IMR-90 (cell line): Measurements from ENCODE around the gene MYH11. TPM values are rescaled to one million over a fixed set of nuclear protein-coding genes. Genes with fewer than 3 reads are reported as not detected.

Experiments
- ATAC-seq: fragments of 200-7000 bp; cut with Tn5 transposase; 2 replicates; pipeline ENCODE4 v1.9.1; 2020; ENCODE audit warnings: low read depth, mild to moderate bottlenecking, moderate library complexity
- BruUV-seq: library from RNA; stranded (reverse); fragments of 400-500 nt; replicated peaks from 2 replicates; lab custom pipeline; 2021; lab: Mats Ljungman, UMichigan
- CTCF ChIA-PET: fragments of 300-600 bp; formaldehyde crosslinking; extraction: SDS; loops from one replicate; lab custom pipeline; 2021; ENCODE audit warnings: antibody characterized with exemption; lab: Yijun Ruan, JAX
- POLR2A ChIA-PET: fragments of 300-600 bp; sonication (Branson Sonifier 250); formaldehyde crosslinking; loops from one replicate; lab custom pipeline; 2022; ENCODE audit warnings: antibody characterized with exemption; ENCODE audit not compliant: unreplicated experiment; lab: Charles Lee
- DNase-seq: peaks from one replicate; pipeline ENCODE4 v3.0.0; 2013
- H2AFZ ChIP-seq: replicated peaks from 2 replicates; pipeline ENCODE3; 2013; ENCODE audit warnings: low read length, mild to moderate bottlenecking; ENCODE audit not compliant: poor library complexity
- H2AK5ac ChIP-seq: 2 replicates; pipeline ENCODE4 v1.6.1; 2013; ENCODE audit warnings: low read depth, low read length, inconsistent platforms
- H2AK9ac ChIP-seq: replicated peaks from 2 replicates; pipeline ENCODE3; 2013; ENCODE audit warnings: mild to moderate bottlenecking, low read depth, low read length, moderate library complexity; ENCODE audit not compliant: poor library complexity
- H2BK120ac ChIP-seq: 2 replicates; pipeline ENCODE4 v1.6.1; 2013; ENCODE audit warnings: low read depth, low read length, inconsistent platforms
- H2BK15ac ChIP-seq: 3 replicates; pipeline ENCODE4 v1.6.1; 2013; ENCODE audit warnings: low read depth, low read length, inconsistent platforms
- H2BK20ac ChIP-seq: 2 replicates; pipeline ENCODE4 v1.6.1; 2013; ENCODE audit warnings: low read depth, mild to moderate bottlenecking, inconsistent platforms, low read length, moderate library complexity
- H2BK5ac ChIP-seq: 2 replicates; pipeline ENCODE4 v1.6.1; 2013; ENCODE audit warnings: mild to moderate bottlenecking, low read depth, low read length, inconsistent platforms; ENCODE audit not compliant: poor library complexity, severe bottlenecking
- H3K14ac ChIP-seq: replicated peaks from 2 replicates; pipeline ENCODE4 v1.6.1; 2013; ENCODE audit warnings: low read depth, low read length, inconsistent platforms
- H3K18ac ChIP-seq: 2 replicates; pipeline ENCODE4 v1.6.1; 2013; ENCODE audit warnings: low read depth, low read length, control low read depth
- H3K23ac ChIP-seq: 2 replicates; pipeline ENCODE4 v1.6.1; 2013; ENCODE audit warnings: low read depth, low read length, inconsistent platforms
- H3K27ac ChIP-seq: 2 replicates; pipeline ENCODE4 v1.5.1; 2013; ENCODE audit warnings: mild to moderate bottlenecking, control low read depth, low read length; ENCODE audit not compliant: insufficient read depth
- H3K27me3 ChIP-seq: 2 replicates; pipeline ENCODE4 v1.6.1; 2013; ENCODE audit warnings: low read length; ENCODE audit not compliant: control insufficient read depth, insufficient read depth
- H3K36me3 ChIP-seq: 2 replicates; pipeline ENCODE4 v1.6.1; 2013; ENCODE audit warnings: low read length, mixed read lengths; ENCODE audit not compliant: control insufficient read depth, insufficient read depth
- H3K4ac ChIP-seq: 2 replicates; pipeline ENCODE4 v1.6.1; 2013; ENCODE audit warnings: low read depth, low read length, inconsistent platforms
- H3K4me1 ChIP-seq: 2 replicates; pipeline ENCODE4 v1.6.1; 2013; ENCODE audit warnings: low read length, mixed read lengths; ENCODE audit not compliant: control insufficient read depth, insufficient read depth
- H3K4me2 ChIP-seq: 2 replicates; pipeline ENCODE4 v1.6.1; 2013; ENCODE audit warnings: low read depth, mild to moderate bottlenecking, control low read depth, low read length, moderate library complexity
- H3K4me3 ChIP-seq: 2 replicates; pipeline ENCODE4 v1.5.1; 2013; ENCODE audit warnings: low read depth, mild to moderate bottlenecking, control low read depth, low read length, moderate library complexity; ENCODE audit not compliant: insufficient read depth
- H3K56ac ChIP-seq: 2 replicates; pipeline ENCODE4 v1.6.1; 2013; ENCODE audit warnings: low read length, inconsistent platforms; ENCODE audit not compliant: insufficient read depth; ENCODE audit errors: extremely low read depth
- H3K79me1 ChIP-seq, 2 experiments: 2 replicates each; pipeline ENCODE4 v1.6.1; 2013; ENCODE audit warnings: low read length in 2 of 2, inconsistent platforms in 1 of 2, low read depth in 1 of 2
- H3K9ac ChIP-seq: 2 replicates; pipeline ENCODE4 v1.6.1; 2013; ENCODE audit warnings: low read depth, low read length, control low read depth
- H3K9me1 ChIP-seq: 2 replicates; pipeline ENCODE4 v1.6.1; 2013; ENCODE audit warnings: low read length, inconsistent platforms; ENCODE audit not compliant: insufficient read depth
- H3K9me3 ChIP-seq: 2 replicates; pipeline ENCODE4 v1.6.1; 2013; ENCODE audit warnings: low read length; ENCODE audit not compliant: control insufficient read depth, insufficient read depth
- H4K20me1 ChIP-seq: 2 replicates; pipeline ENCODE4 v1.6.1; 2013; ENCODE audit warnings: low read length, inconsistent platforms; ENCODE audit not compliant: insufficient read depth
- H4K5ac ChIP-seq: 2 replicates; pipeline ENCODE4 v1.6.1; 2013; ENCODE audit warnings: mild to moderate bottlenecking, low read depth, low read length, control low read depth
- H4K8ac ChIP-seq, 2 experiments: 2 replicates each; pipeline ENCODE4 v1.6.1; 2013; ENCODE audit warnings: low read depth in 2 of 2, low read length in 2 of 2, control low read depth in 1 of 2, inconsistent platforms in 1 of 2
- H4K91ac ChIP-seq: 2 replicates; pipeline ENCODE4 v1.6.1; 2013; ENCODE audit warnings: low read depth, low read length, inconsistent platforms; ENCODE audit not compliant: insufficient read depth
- CEBPB ChIP-seq: IDR thresholded peaks from 2 replicates; pipeline ENCODE4 v1.6.1; 2012; ENCODE audit warnings: low read depth, low read length, improper control_type of control experiment
- CTCF ChIP-seq: conservative IDR thresholded peaks from 2 replicates; pipeline ENCODE4 v1.5.1; 2012; ENCODE audit warnings: mild to moderate bottlenecking, low read depth, low read length, improper control_type of control experiment
- MAFK ChIP-seq: IDR thresholded peaks from 2 replicates; pipeline ENCODE4 v1.6.1; 2012; ENCODE audit warnings: low read depth, low read length, improper control_type of control experiment
- POLR2A ChIP-seq: IDR thresholded peaks from 2 replicates; pipeline ENCODE4 v1.6.1; 2012; ENCODE audit warnings: mild to moderate bottlenecking, low read depth, low read length
- RAD21 ChIP-seq: IDR thresholded peaks from 2 replicates; pipeline ENCODE4 v1.6.1; 2012; ENCODE audit warnings: low read length, improper control_type of control experiment
- RCOR1 ChIP-seq: IDR thresholded peaks from 2 replicates; pipeline ENCODE4 v1.6.1; 2012; ENCODE audit warnings: mild to moderate bottlenecking, low read length, improper control_type of control experiment; ENCODE audit not compliant: insufficient replicate concordance
- SMC3 ChIP-seq: fragments of 150-350 bp; IDR thresholded peaks from 2 replicates; pipeline ENCODE4 v1.6.1; 2016; ENCODE audit warnings: low read depth, mild to moderate bottlenecking, antibody characterized with exemption, low read length, moderate library complexity
- WGBS, 2 experiments: methylation state at CpG; one replicate each; pipeline versions ENCODE4 v1.1.5 to v1.1.7; 2013; ENCODE audit warnings: missing lambda C conversion rate in 2 of 2; ENCODE audit not compliant: insufficient read length in 1 of 2; ENCODE audit errors: extremely low coverage in 2 of 2; 5-methylcytosine and 5-hydroxymethylcytosine counted together
- dilution Hi-C: fragments of 300-500 bp; cut with HindIII; formaldehyde crosslinking; loops from one replicate; pipeline ENCODE4 v1.14.3; 2018; ENCODE audit warnings: low sequenced_read_pairs; ENCODE audit not compliant: unreplicated experiment
- in situ Hi-C: fragments of 300-500 bp; cut with MboI; formaldehyde crosslinking; loops from 3 replicates; pipeline ENCODE4 v1.14.3; 2019; ENCODE audit warnings: low sequenced_read_pairs, inconsistent platforms, mixed read lengths
- intact Hi-C: fragments of 100-400 bp; cut with micrococcal nuclease; formaldehyde crosslinking; loops from 2 replicates; pipeline ENCODE4 v1.10.0; 2022
- polyA plus RNA-seq, 3 experiments: library from polyadenylated mRNA; depleted of rRNA; stranded (reverse); fragments of >200 nt; gene quantifications; 2 replicates each; pipeline ENCODE4 v1.2.3, GENCODE V29; 2012; ENCODE audit warnings: low replicate concordance in 1 of 3
- total RNA-seq: library from RNA; depleted of rRNA; stranded (reverse); fragments of >200 nt; gene quantifications from 2 replicates; pipeline ENCODE4 v1.2.3, GENCODE V29; 2012
- TF ChIP-seq, protein P1 (sequence below): fragments of 150-350 bp; IDR thresholded peaks from 2 replicates; pipeline ENCODE4 v1.6.1; 2017; ENCODE audit warnings: mild to moderate bottlenecking, antibody characterized with exemption, low read length, low read depth
- TF ChIP-seq, protein P2 (sequence below): fragments of 150-350 bp; IDR thresholded peaks from 2 replicates; pipeline ENCODE4 v1.6.1; 2016; ENCODE audit warnings: low read depth, mild to moderate bottlenecking, low read length, moderate library complexity, borderline replicate concordance

MYH11 gene
- total and polyA plus RNA-seq, 2 of the 4 experiments (the other 2 are of a cell fraction) = under 0.01 to 0.12 TPM

GRCh38 chr16:15894571-15895374 lies 37.9 kb upstream of the MYH11 start (continued):
- TF ChIP-seq CEBPB (no peak), SMC3 (no peak), POLR2A (no peak)
- TF ChIP-seq, protein P1, sequence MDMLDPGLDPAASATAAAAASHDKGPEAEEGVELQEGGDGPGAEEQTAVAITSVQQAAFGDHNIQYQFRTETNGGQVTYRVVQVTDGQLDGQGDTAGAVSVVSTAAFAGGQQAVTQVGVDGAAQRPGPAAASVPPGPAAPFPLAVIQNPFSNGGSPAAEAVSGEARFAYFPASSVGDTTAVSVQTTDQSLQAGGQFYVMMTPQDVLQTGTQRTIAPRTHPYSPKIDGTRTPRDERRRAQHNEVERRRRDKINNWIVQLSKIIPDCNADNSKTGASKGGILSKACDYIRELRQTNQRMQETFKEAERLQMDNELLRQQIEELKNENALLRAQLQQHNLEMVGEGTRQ = no peak

GRCh38 chr16:15891508-15891907 lies 34.7 kb upstream of the MYH11 start:
- WGBS, 2 experiments = no CpG with 5 or more reads among the region's 3 CpGs

More at GRCh38 chr16:15891508-15891907, 34.7 kb upstream of the MYH11 start:
- Histone ChIP-seq H3K18ac (no peak overlapping the region), H3K27ac (no peak overlapping the region), H3K4me3 (no peak overlapping the region), H4K8ac (no peak overlapping the region), H2BK20ac (no peak overlapping the region), H4K20me1 (no peaks in the 10 kb centered on the region), H3K36me3 (no peaks in the 10 kb centered on the region), H3K4ac (no peak overlapping the region), H2AK5ac (peak overlapping the region; percentile 72; the same call in 1 of the 2 replicates), H2BK5ac (no peak overlapping the region), H3K4me2 (no peak overlapping the region), H3K9me1 (peaks cover 6% of the 10 kb centered on the region), H3K9me3 (no peaks in the 10 kb centered on the region), H3K23ac (no peak overlapping the region), H2AK9ac (no peak overlapping the region), H2AFZ (no peak overlapping the region), H3K56ac (no peak overlapping the region), H2BK15ac (no peak overlapping the region), H3K14ac (no peak overlapping the region), H3K9ac (no peak overlapping the region), H4K5ac (no peak overlapping the region), H2BK120ac (no peak overlapping the region), H3K4me1 (peaks cover 3% of the 10 kb centered on the region), H3K27me3 (no peaks in the 10 kb centered on the region), H3K79me1 (peaks cover 5 to 24% of the 10 kb centered on the region in 2 experiments), H4K91ac (no peak overlapping the region)
- ATAC-seq (no peak), DNase-seq (no peak)
- CTCF ChIA-PET = interaction anchor here (0.7 kb wide), 1 partner anchor 16 kb away, joined by 3 read pairs; no protein-coding TSS in a partner anchor
- in situ Hi-C loops = loop anchor here (25.0 kb wide), 1 partner anchor 121 kb away; no protein-coding TSS in a partner anchor
- BruUV-seq = no TSS peak
- POLR2A ChIA-PET = no interaction called here
- intact Hi-C loops = no loop called here
- no peak for TF ChIP-seq CTCF
- TF ChIP-seq CEBPB = no peak
- TF ChIP-seq, protein P2, sequence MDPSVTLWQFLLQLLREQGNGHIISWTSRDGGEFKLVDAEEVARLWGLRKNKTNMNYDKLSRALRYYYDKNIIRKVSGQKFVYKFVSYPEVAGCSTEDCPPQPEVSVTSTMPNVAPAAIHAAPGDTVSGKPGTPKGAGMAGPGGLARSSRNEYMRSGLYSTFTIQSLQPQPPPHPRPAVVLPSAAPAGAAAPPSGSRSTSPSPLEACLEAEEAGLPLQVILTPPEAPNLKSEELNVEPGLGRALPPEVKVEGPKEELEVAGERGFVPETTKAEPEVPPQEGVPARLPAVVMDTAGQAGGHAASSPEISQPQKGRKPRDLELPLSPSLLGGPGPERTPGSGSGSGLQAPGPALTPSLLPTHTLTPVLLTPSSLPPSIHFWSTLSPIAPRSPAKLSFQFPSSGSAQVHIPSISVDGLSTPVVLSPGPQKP = no peak
- no peak for TF ChIP-seq RCOR1
- no peak for TF ChIP-seq RAD21
- no peak for TF ChIP-seq MAFK
- TF ChIP-seq, protein P1 = no peak
- dilution Hi-C loops = no loop called here
